ENCODE measurements around the gene PLIN3.
"Not testable (repeated sequence)": the region's sequence is repeated elsewhere in the genome, so short reads cannot be mapped to it uniquely, and the experiment has no call there.

PLIN3 gene

DNA sequence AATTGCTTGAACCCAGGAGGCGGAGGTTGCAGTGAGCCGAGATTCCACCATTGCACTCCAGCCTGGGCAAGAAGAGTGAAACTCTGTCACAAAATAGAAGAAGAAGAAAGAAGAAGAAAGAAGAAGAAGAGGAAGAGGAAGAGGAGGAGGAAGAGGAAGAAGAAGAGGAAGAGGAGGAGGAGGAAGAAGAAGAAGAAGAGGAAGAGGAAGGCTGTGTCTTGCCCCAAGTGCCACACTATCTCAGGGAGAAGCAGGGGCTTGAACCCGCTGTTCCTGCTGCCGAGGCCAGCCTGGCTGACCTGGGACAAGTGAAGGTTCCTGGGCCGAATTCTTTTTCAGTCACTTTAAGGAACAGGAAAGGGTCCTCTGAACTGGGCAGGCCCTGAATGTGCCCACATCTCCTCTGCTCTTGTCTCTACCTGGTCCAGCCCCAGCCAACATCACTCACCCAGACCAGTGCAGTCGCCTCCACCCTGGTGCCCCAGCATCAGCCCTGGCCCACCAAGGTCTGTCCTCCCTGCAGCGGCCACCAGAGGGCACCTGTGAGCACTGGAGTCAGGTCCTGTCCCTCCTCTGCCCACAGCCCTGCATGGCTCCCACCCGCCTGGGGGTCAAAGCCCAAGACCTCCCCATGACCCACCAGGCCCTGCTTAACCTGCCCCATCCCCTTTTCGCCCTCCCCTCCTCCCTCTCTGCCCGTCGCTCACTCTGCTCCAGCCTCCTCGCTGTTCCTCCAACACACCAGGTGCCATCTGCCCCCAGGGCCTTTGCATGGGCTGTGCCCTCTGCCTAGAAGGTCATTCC is 55.9 kb downstream of the PLIN3 start:
- DNase-seq (ENCODE audit: low spot score) = peak; percentile 85

DNA sequence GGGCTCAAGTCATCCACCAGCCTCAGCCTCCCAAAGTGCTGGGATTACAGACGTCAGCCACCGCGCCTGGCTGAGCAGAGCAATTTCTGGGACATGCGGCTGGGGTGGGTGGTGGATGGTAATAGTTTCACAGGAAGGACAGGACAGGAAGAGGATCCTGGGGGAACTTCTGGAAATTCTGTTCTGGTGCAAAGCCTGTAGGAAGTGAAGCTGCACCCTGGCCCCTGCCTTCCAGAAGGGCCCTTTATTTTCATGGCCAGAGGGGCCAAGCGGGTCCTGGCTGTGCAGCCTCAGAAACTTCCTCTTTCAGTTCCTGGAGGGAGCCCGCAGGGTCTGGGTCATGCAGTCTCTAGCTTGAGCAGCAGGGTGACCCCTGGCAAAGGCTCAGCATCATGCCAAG is 60.3 kb downstream of the PLIN3 start:
- DNase-seq (ENCODE audit: low spot score) = no peak

DNA sequence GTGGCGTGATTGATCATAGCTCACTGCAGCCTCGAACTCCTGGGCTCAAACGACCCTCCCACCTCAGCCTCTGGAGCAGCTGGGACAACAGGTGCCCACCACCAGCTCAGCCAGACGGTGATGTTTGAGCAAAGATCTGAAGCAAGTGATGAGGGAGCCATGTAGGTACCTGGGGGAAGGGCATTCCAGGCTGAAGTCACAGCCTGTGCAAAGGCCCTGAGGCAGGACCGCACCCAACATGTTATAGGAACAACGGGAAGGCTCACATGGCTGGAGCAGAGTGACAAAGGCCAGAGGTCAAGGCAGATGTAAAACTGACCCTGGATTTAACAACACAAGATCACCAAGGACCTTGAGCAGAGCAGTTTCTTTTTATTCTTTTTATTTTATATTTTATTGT is 61.1 kb downstream of the PLIN3 start:
- DNase-seq (ENCODE audit: low spot score) = no peak

- not testable (repeated sequence) for DNase-seq (ENCODE audit: low spot score)
These were observed 62.3 kb downstream of the PLIN3 start for GRCh38 chr19:4805140-4805539.

DNA sequence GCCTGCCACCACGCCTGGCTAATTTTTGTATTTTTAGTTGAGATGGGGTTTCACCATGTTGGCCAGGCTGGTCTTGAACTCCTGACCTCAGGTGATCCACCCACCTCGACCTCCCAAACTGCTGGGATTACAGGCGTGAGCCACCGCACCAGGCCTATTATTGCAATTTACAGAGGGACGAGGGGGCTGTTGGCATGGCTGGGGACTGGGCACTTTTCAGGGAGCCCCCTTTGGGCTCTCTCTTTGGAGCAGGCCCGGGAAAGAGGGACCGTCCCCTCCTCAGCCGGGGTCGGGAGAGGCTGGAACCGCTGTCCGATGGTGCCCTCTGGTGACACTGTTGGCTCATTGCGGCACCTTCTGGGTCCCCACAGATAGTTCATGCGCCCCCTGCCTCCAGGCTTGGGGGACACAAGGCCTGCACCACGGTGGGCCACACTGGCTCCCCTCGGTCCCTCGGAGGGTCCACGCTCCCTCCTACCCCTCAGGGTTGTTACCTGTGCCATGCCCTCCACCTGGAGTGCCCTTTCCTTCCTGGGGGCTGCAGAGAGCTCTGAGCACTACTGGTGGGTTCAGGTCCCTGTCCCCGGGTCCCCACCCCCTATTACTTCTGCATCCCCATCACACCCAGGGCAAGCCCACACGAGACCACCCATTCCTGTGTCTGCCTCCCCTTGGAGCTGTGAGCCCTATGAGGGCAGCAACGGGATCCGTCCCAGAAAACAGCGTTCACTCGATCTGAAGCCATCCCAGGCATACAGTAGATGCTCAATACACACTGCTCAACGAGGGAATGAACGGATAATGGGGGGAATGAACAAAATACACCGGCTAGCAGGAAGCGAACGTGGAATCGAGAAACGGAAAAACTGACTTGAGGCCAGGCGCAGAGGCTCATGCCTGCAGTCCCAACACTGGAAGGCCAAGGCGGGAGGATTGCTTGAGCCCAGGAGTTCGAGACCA is 63.5 kb downstream of the PLIN3 start:
- DNase-seq (ENCODE audit: low spot score) = peak; percentile 43

- DNase-seq (ENCODE audit: low spot score) = no peak
These were observed 64.8 kb downstream of the PLIN3 start for GRCh38 chr19:4802711-4803110.

GRCh38 chr19:4801085-4801619 is 66.3 kb downstream of the PLIN3 start:
- no peak for DNase-seq (ENCODE audit: low spot score)

DNA sequence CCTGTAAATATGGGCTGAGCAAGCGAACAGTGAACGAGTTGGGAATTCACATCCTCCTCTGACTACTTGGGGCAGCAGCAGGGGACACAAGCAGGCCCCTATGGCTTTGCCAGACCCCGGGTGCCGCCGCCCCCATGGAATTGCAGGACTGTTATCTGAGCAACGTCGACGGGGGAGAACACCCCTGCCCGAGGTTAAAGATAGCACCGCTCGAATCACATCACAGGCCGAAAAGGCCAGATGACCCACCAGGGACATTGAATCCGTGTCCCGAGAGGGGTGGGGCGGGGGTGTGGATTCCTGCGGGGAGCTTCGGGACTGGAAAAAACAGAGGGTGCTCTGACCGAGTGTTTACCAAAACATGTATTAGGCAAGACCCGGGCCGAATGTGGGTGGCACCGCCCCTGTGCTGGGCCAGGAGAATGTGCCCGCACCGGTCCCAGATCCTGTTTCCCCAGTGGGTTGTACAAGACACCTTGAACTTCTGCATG is 66.8 kb downstream of the PLIN3 start:
- DNase-seq (ENCODE audit: low spot score) = no peak

DNA sequence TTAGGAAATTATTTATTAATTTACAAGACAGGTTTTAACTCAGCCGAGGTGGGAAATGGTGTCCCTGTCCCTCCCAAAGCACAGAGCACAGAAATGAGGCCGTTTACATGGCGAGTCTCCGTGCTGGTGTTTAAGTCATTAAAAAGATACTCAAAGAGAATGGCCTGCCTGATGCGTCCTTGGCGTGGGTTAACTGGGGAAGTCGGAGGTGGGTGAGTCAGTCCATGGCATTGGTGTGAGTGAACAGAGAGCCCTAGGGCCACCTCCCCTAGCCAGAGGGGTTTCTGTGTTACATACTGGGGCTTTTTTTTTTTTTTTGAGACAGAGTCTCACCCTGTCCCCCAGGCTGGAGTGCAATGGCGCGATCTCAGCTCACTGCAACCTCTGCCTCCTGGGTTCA is 72.1 kb downstream of the PLIN3 start:
- no peak for DNase-seq (ENCODE audit: low spot score)

- DNase-seq (ENCODE audit: low spot score) = no peak
These were observed 72.5 kb downstream of the PLIN3 start for GRCh38 chr19:4794971-4795370.

DNA sequence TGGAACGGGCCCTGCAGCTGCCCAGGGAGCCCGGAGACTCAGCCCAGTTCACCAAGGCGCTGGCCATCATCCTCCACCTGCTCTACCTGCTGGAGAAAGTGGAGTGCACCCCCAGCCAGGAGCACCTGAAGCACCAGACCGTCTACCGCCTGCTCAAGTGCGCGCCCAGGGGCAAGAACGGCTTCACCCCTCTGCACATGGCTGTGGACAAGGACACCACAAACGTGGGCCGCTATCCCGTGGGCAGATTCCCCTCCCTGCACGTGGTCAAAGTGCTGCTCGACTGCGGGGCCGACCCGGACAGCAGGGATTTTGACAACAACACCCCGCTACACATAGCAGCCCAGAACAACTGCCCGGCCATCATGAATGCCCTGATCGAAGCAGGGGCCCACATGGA is 74.2 kb downstream of the PLIN3 start:
- DNase-seq (ENCODE audit: low spot score) = not testable (repeated sequence)

GRCh38 chr19:4792866-4793195 is 74.6 kb downstream of the PLIN3 start:
- DNase-seq (ENCODE audit: low spot score) = not testable (repeated sequence)

- DNase-seq (ENCODE audit: low spot score) = not testable (repeated sequence)
These were observed 75.2 kb downstream of the PLIN3 start for GRCh38 chr19:4792019-4792865.

DNA sequence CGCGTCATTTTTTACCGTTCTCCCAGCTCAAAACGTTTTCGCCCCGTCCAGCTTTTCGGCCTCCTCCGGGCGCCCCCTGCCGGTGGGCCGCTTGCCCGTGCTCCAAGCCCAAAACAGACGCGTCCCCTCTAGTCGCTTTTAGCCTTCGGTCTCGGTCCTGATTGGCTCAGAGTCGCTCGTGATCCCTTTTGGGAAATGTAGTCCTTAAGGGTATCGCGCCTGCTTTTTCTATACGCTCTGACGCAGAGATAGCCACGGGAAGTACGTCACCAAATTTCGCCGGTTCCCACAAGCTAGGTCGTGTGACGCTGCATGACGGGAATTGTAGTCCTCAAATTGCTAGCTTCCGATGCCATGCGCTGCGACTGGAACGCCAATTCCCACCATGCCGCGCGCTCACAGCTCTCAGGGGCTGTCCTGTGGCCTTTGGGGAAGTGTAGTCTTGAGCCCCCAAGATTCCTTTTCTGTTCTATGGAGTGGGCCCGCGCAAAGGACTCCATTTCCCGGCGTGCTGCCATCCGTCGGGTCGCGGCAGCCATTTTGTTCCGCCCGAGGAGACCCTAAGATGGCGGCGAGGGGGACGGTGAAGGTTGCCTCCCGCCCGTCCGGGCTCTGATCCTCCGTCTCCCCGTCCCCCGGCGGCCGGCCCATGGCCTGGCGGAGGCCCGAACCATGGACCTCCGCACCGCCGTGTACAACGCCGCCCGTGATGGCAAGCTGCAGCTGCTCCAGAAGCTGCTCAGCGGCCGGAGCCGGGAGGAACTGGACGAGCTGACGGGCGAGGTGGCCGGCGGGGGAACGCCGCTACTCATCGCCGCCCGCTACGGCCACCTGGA is 76.1 kb downstream of the PLIN3 start, which contains the start of gene FEM1A:
Gene FEM1A, plus strand, starts transcription at position 552 of the 836 bp plus-strand sequence. Its CDS starts 121 bp downstream, at position 673.
- DNase-seq (ENCODE audit: low spot score) = peak; percentile 100
